Measurements from ENCODE around the gene LARGE2. TPM values are rescaled to one million over a fixed set of nuclear protein-coding genes. Genes with fewer than 3 reads are reported as not detected.

LARGE2 gene
- total and polyA plus RNA-seq, 9 of the 15 experiments (the other 6 are each of a cell fraction or from before 2014, with no cell fraction given): 0.56 to 14.1 (median 6.6) TPM

- TF ChIP-seq IRF9 (tag; IDR thresholded peaks at IDR 0.05) (no peak), TEAD1 (CRISPR knock-in tag; IDR thresholded peaks at IDR 0.05) (peak in 1 of 2 experiments; percentile 65; a peak in 1 of 4 replicates), TCF3 (CRISPR knock-in tag; IDR thresholded peaks at IDR 0.05) (peak; percentile 38; the same call in 1 of the 2 replicates), DACH1 (IDR thresholded peaks at IDR 0.05; ENCODE audit: partially characterized antibody) (no peak), ZNF224 (CRISPR knock-in tag; IDR thresholded peaks at IDR 0.05) (no peak), CREM (IDR thresholded peaks at IDR 0.05; ENCODE audit: low read depth) (no peak), HNRNPK (IDR thresholded peaks at IDR 0.05; ENCODE audit: low read depth, low read length, poor library complexity, severe bottlenecking) (no peak), RB1 (IDR thresholded peaks at IDR 0.05; ENCODE audit: low read depth) (peak; percentile 51; the same call in 1 of the 2 replicates), DPF2 (IDR thresholded peaks at IDR 0.05) (0 out of 2 replicates have a peak, but pooled peaks have one; percentile 12), ZNF584 (CRISPR knock-in tag; IDR thresholded peaks at IDR 0.05; ENCODE audit: low read depth) (no peak), CBX2 (IDR thresholded peaks at IDR 0.05; ENCODE audit: insufficient read depth, low read length, poor library complexity, severe bottlenecking) (no peak), GABPB1 (CRISPR knock-in tag; IDR thresholded peaks at IDR 0.05) (no peak), ATF6 (CRISPR knock-in tag; IDR thresholded peaks at IDR 0.05) (no peak), TOE1 (IDR thresholded peaks at IDR 0.05; ENCODE audit: borderline replicate concordance) (no peak), TOE1 (CRISPR knock-in tag; IDR thresholded peaks at IDR 0.05; ENCODE audit: borderline replicate concordance, low read depth) (0 out of 2 replicates have a peak, but pooled peaks have one; percentile 29), CTBP1 (IDR thresholded peaks at IDR 0.05; ENCODE audit: borderline replicate concordance) (no peak; the same call in 1 of the 2 replicates), CC2D1A (IDR thresholded peaks at IDR 0.05) (0 out of 2 replicates have a peak, but pooled peaks have one; percentile 8)
- TF ChIP-seq, protein P1, sequence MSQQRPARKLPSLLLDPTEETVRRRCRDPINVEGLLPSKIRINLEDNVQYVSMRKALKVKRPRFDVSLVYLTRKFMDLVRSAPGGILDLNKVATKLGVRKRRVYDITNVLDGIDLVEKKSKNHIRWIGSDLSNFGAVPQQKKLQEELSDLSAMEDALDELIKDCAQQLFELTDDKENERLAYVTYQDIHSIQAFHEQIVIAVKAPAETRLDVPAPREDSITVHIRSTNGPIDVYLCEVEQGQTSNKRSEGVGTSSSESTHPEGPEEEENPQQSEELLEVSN (IDR thresholded peaks at IDR 0.05; ENCODE audit: borderline replicate concordance in 1 of 2, extremely low read depth in 1 of 2, insufficient read depth in 1 of 2, insufficient read length in 1 of 2, low read depth in 1 of 2, low read length in 1 of 2, poor library complexity in 1 of 2, severe bottlenecking in 1 of 2): peak in 1 of 2 experiments; percentile 61
- TF ChIP-seq, protein P2, sequence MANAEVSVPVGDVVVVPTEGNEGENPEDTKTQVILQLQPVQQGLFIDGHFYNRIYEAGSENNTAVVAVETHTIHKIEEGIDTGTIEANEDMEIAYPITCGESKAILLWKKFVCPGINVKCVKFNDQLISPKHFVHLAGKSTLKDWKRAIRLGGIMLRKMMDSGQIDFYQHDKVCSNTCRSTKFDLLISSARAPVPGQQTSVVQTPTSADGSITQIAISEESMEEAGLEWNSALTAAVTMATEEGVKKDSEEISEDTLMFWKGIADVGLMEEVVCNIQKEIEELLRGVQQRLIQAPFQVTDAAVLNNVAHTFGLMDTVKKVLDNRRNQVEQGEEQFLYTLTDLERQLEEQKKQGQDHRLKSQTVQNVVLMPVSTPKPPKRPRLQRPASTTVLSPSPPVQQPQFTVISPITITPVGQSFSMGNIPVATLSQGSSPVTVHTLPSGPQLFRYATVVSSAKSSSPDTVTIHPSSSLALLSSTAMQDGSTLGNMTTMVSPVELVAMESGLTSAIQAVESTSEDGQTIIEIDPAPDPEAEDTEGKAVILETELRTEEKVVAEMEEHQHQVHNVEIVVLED (CRISPR knock-in tag; IDR thresholded peaks at IDR 0.05): no peak
Observed at GRCh38 chr11:45918331-45918941, 4.0 kb upstream of the LARGE2 start (continued).

Measured in K562 (cell line).